A549 (cell line): Measurements from ENCODE around the gene SOX6. TPM values are rescaled to one million over a fixed set of nuclear protein-coding genes. Genes with fewer than 3 reads are reported as not detected.

ENCODE experiments used
- ATAC-seq, 2 experiments: fragments of 200-7000 bp in 1 of 2; fragments of >200 bp in 1 of 2; cut with Nextera tagmentation in 1 of 2; cut with Tn5 transposase in 1 of 2; 3 replicates each; pipeline versions ENCODE4 v1.8.0 to v1.9.1; 2018 to 2020; ENCODE audit warnings: mild to moderate bottlenecking in 1 of 2, moderate library complexity in 1 of 2
- CTCF ChIA-PET: fragments of 300-600 bp; sonication (Branson Sonifier 250); formaldehyde crosslinking; extraction: SDS; loops from one replicate; lab custom pipeline; 2021; ENCODE audit warnings: antibody characterized with exemption, inconsistent platforms; lab: Yijun Ruan, JAX
- POLR2A ChIA-PET: fragments of 350-600 bp; formaldehyde crosslinking; extraction: SDS; loops from one replicate; lab custom pipeline; 2021; ENCODE audit warnings: antibody characterized with exemption, inconsistent platforms; lab: Yijun Ruan, JAX
- DNase-seq, 2 experiments: peaks; one replicate each; pipeline versions ENCODE4 v3.0.0 to v3.0.0-alpha.2; 2011 to 2016; ENCODE audit warnings: low read depth in 1 of 2, low spot score in 1 of 2
- FAIRE-seq: peaks from 2 replicates; lab custom pipeline; 2011; peaks lifted over from hg19 to GRCh38; lab: Jason Lieb, UNC
- H3K27ac ChIP-seq, 2 experiments: fragments of >200 bp; sonication (Bioruptor Twin); formaldehyde crosslinking; 3 replicates each; pipeline ENCODE4 v1.5.1; 2016 to 2017
- H3K4me1 ChIP-seq: fragments of >200 bp; sonication (Bioruptor Twin); formaldehyde crosslinking; 3 replicates; pipeline ENCODE4 v1.6.1; 2016
- H3K4me2 ChIP-seq: fragments of >200 bp; sonication (Bioruptor Twin); formaldehyde crosslinking; 3 replicates; pipeline ENCODE4 v1.6.1; 2016
- H3K4me3 ChIP-seq: fragments of >200 bp; sonication (Bioruptor Twin); formaldehyde crosslinking; 3 replicates; pipeline ENCODE4 v1.5.1; 2016
- H3K9me3 ChIP-seq: fragments of >200 bp; sonication (Bioruptor Twin); formaldehyde crosslinking; 3 replicates; pipeline ENCODE4 v1.6.1; 2016
- ATOH8 ChIP-seq: fragments of 250-450 bp; sonication (Bioruptor Pico); IDR thresholded peaks from 2 replicates; pipeline ENCODE4 v1.5.0; 2020; ENCODE audit warnings: low read depth, mild to moderate bottlenecking, moderate library complexity
- CBX8 ChIP-seq: fragments of 200-600 bp; sonication (generic); IDR thresholded peaks from 2 replicates; pipeline ENCODE4 v1.6.1; 2016
- CEBPB ChIP-seq, 2 experiments: fragments of >200 bp in 1 of 2; sonication (Bioruptor Twin) in 1 of 2; formaldehyde crosslinking in 1 of 2; IDR thresholded peaks; 2 replicates each; pipeline ENCODE4 v1.6.1; 2012 to 2016
- E2F6 ChIP-seq: IDR thresholded peaks from 2 replicates; pipeline ENCODE4 v1.6.1; 2012; ENCODE audit warnings: low read depth, borderline replicate concordance
- ELK1 ChIP-seq: fragments of 150-350 bp; IDR thresholded peaks from 2 replicates; pipeline ENCODE4 v1.6.1; 2014; ENCODE audit warnings: low read depth, mild to moderate bottlenecking, low read length
- FOSB ChIP-seq: fragments of 250-450 bp; sonication (Bioruptor Pico); IDR thresholded peaks from 2 replicates; pipeline ENCODE4 v1.5.0; 2020; ENCODE audit warnings: mild to moderate bottlenecking, moderate library complexity
- FOSL2 ChIP-seq, 2 experiments: fragments of 450-650 bp in 1 of 2; fragments of >200 bp in 1 of 2; sonication (Bioruptor Twin) in 1 of 2; formaldehyde crosslinking; IDR thresholded peaks; 2 replicates each; pipeline versions ENCODE4 v1.5.0 to v1.6.1; 2016 to 2020; ENCODE audit warnings: mild to moderate bottlenecking in 1 of 2, moderate library complexity in 1 of 2
- HEYL ChIP-seq: fragments of 250-450 bp; sonication (Bioruptor Pico); IDR thresholded peaks from 2 replicates; pipeline ENCODE4 v1.8.0; 2021; ENCODE audit warnings: mild to moderate bottlenecking, moderate library complexity
- HMGXB4 ChIP-seq: fragments of 250-450 bp; sonication (Bioruptor Pico); IDR thresholded peaks from 2 replicates; pipeline ENCODE4 v1.5.0; 2021; ENCODE audit warnings: mild to moderate bottlenecking, moderate library complexity, borderline replicate concordance
- HOXA7 ChIP-seq: fragments of 250-450 bp; sonication (Bioruptor Pico); IDR thresholded peaks from 2 replicates; pipeline ENCODE4 v1.5.0; 2020; ENCODE audit warnings: mild to moderate bottlenecking, moderate library complexity
- KDM5A ChIP-seq: fragments of 200-600 bp; sonication (generic); IDR thresholded peaks from 2 replicates; pipeline ENCODE4 v1.6.1; 2016; ENCODE audit warnings: antibody characterized with exemption, mild to moderate bottlenecking
- MAFK ChIP-seq: fragments of 450-650 bp; IDR thresholded peaks from 2 replicates; pipeline ENCODE4 v1.6.1; 2014; ENCODE audit not compliant: partially characterized antibody
- MAZ ChIP-seq: fragments of 150-350 bp; IDR thresholded peaks from 2 replicates; pipeline ENCODE4 v1.6.1; 2014; ENCODE audit warnings: antibody characterized with exemption, low read depth, low read length, borderline replicate concordance
- NFE2L2 ChIP-seq: fragments of 150-350 bp; conservative IDR thresholded peaks from 2 replicates; pipeline ENCODE4 v1.6.1; 2014; ENCODE audit warnings: low read length
- NR3C1 ChIP-seq: fragments of >200 bp; sonication (Bioruptor Twin); formaldehyde crosslinking; IDR thresholded peaks from 3 replicates; pipeline ENCODE4 v1.6.1; 2017
- PHF8 ChIP-seq: fragments of 200-600 bp; sonication (generic); IDR thresholded peaks from 2 replicates; pipeline ENCODE4 v1.6.1; 2016; ENCODE audit warnings: low read depth, mild to moderate bottlenecking, antibody characterized with exemption, moderate library complexity, borderline replicate concordance
- POLR2AphosphoS2 ChIP-seq: conservative IDR thresholded peaks from 2 replicates; pipeline ENCODE4 v1.6.1; 2012; ENCODE audit warnings: low read length, improper control_type of control experiment, inconsistent platforms
- RAD21 ChIP-seq, 2 experiments: fragments of >200 bp in 1 of 2; sonication (Bioruptor Twin) in 1 of 2; formaldehyde crosslinking in 1 of 2; IDR thresholded peaks in 1 of 2; conservative IDR thresholded peaks in 1 of 2; 2 replicates in 1 of 2; 3 replicates in 1 of 2; pipeline ENCODE4 v1.6.1; 2012 to 2018; ENCODE audit warnings: inconsistent platforms in 1 of 2
- RCOR1 ChIP-seq: fragments of 150-350 bp; IDR thresholded peaks from 2 replicates; pipeline ENCODE4 v1.6.1; 2014; ENCODE audit warnings: antibody characterized with exemption, low read length, low read depth
- RNF2 ChIP-seq: fragments of 200-600 bp; sonication (generic); IDR thresholded peaks from 2 replicates; pipeline ENCODE4 v1.6.1; 2016; ENCODE audit warnings: low read depth, mild to moderate bottlenecking, antibody characterized with exemption, moderate library complexity, borderline replicate concordance
- SREBF2 ChIP-seq: fragments of 450-650 bp; IDR thresholded peaks from 2 replicates; pipeline ENCODE4 v1.6.1; 2014; ENCODE audit warnings: mild to moderate bottlenecking, moderate library complexity
- USF2 ChIP-seq: fragments of 450-650 bp; IDR thresholded peaks from 2 replicates; pipeline ENCODE4 v1.6.1; 2014; ENCODE audit warnings: antibody characterized with exemption
- ZFP36 ChIP-seq: fragments of 450-650 bp; IDR thresholded peaks from 2 replicates; pipeline ENCODE4 v1.6.1; 2014; ENCODE audit warnings: borderline replicate concordance; ENCODE audit not compliant: partially characterized antibody
- ZNF302 ChIP-seq: fragments of 250-450 bp; sonication (Bioruptor Pico); IDR thresholded peaks from 2 replicates; pipeline ENCODE4 v1.9.0; 2021; ENCODE audit warnings: inconsistent platforms, mild to moderate bottlenecking, moderate library complexity
- ZSCAN20 ChIP-seq: fragments of 250-450 bp; sonication (Bioruptor Pico); IDR thresholded peaks from 2 replicates; pipeline ENCODE4 v1.8.0; 2022; ENCODE audit warnings: mild to moderate bottlenecking, moderate library complexity
- WGBS: methylation state at CpG from one replicate; pipeline ENCODE4 v1.1.6; 2017; ENCODE audit errors: missing lambda C conversion rate; 5-methylcytosine and 5-hydroxymethylcytosine counted together
- polyA plus RNA-seq, 4 experiments: library from polyadenylated mRNA; depleted of rRNA in 3 of 4; stranded (reverse); fragments of >200 nt; fragmentation: RNase III in 1 of 4; extraction: RNeasy Plus Mini Kit Qiagen cat#74134 plus additional on column Dnase treatment in 1 of 4; gene quantifications; 2 replicates in 3 of 4; 3 replicates in 1 of 4; pipeline ENCODE4 v1.2.3, GENCODE V29; 2011 to 2017

SOX6 gene
- polyA plus RNA-seq, 2 of the 4 experiments (the other 2 are of a cell fraction), result 0.18 TPM; not detected in 1

GRCh38 chr11:16265022-16265421 lies 91.3 kb downstream of the SOX6 start (continued):
- TF ChIP-seq ATOH8 (CRISPR knock-in tag), result no peak
- TF ChIP-seq HMGXB4 (CRISPR knock-in tag), result no peak
- no peak for TF ChIP-seq RNF2
- TF ChIP-seq CBX8, result no peak
- TF ChIP-seq, all 56 proteins: peak for 0

- H3K4me2 ChIP-seq, result peak overlapping the region; percentile 27; the same call in 2 of the 3 replicates
- H3K4me1 ChIP-seq, result peaks cover 4% of the 10 kb centered on the region; the same call in 1 of the 3 replicates
- CTCF ChIA-PET, result no interaction called here
- TF ChIP-seq NR3C1, result no peak
- TF ChIP-seq USF2, result no peak
- TF ChIP-seq FOSL2 (IDR thresholded peaks at IDR 0.05), result no peak
- no peak for TF ChIP-seq FOSL2 (CRISPR knock-in tag; IDR thresholded peaks at IDR 0.05)
- TF ChIP-seq KDM5A, result no peak
- TF ChIP-seq FOSB (CRISPR knock-in tag), result no peak
- TF ChIP-seq ELK1, result no peak
- TF ChIP-seq RNF2, result no peak
- TF ChIP-seq RAD21 (conservative IDR thresholded peaks at IDR 0.05 in 1 of 2, IDR thresholded peaks at IDR 0.05 in 1 of 2), result no peak
- H3K4me3 ChIP-seq, result no peak overlapping the region
- no peak for ATAC-seq
- no peak overlapping the region for H3K27ac ChIP-seq
- no peaks in the 10 kb centered on the region for H3K9me3 ChIP-seq
- POLR2A ChIA-PET, result no interaction called here
- no peak for FAIRE-seq
- no peak for DNase-seq
Measured at GRCh38 chr11:16262645-16262955, 93.7 kb downstream of the SOX6 start.

DNA sequence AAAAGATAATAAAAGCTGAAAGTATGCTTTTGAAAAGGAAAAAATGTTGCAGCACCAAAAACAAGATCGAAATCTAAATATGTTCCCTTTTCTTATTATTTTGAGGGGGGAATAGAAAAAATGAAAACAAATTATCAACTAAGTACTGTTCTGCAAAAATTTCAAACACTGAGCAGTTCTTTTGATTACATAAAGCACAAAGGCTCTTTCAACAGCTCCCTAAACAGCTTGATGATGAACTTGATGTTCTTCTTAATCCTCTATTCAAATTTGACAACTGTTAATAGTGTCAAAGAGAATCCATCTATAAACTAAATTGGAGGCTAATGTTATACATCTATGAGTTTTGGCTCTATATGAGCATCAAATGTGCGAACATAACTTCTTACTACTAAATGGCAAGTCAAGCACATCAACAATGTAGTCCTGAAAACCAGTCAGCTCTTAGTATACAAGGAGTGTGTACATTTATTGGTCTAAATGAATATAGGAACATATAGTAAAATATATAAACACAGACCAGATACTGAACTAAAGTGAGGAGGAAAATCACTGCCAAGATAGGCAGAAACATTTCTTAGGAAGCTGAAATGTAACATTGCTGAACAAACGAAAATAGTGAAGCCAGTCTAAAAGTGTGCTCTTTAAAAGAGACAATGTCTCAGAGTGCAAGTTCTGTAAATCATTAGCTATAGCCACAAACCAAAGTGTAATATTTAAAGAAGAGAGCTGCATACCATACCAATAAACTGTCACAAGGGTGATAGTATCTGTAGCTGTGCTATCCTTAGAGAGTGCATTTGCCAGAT lies 94.3 kb downstream of the SOX6 start:
- DNase-seq (no peak), FAIRE-seq (peak; percentile 67), ATAC-seq (peak; percentile 43 to 52; a peak in 3 of 6 replicates)
- Histone ChIP-seq H3K4me1 (peaks cover 4% of the 10 kb centered on the region; the same call in 1 of the 3 replicates), H3K9me3 (no peaks in the 10 kb centered on the region), H3K27ac (no peak overlapping the region), H3K4me2 (peak overlapping the region; percentile 27; the same call in 2 of the 3 replicates), H3K4me3 (no peak overlapping the region)
- POLR2A ChIA-PET, result no interaction called here
- WGBS, result 19% methylated on average over 3 of the region's 3 CpGs
- CTCF ChIA-PET, result no interaction called here
- TF ChIP-seq RNF2 (no peak), SREBF2 (no peak), CEBPB (IDR thresholded peaks at IDR 0.05) (no peak), HOXA7 (no peak), E2F6 (no peak), NFE2L2 (no peak), ZFP36 (no peak), MAFK (no peak), KDM5A (no peak), HMGXB4 (CRISPR knock-in tag) (no peak), HEYL (CRISPR knock-in tag) (no peak), RCOR1 (no peak), CBX8 (no peak), MAZ (no peak), FOSL2 (IDR thresholded peaks at IDR 0.05) (no peak), FOSL2 (CRISPR knock-in tag; IDR thresholded peaks at IDR 0.05) (no peak), PHF8 (no peak), ZNF302 (no peak), POLR2AphosphoS2 (no peak), ZSCAN20 (CRISPR knock-in tag) (no peak)
